ENCODE measurements around the gene VWA3B. TPM values are rescaled to one million over a fixed set of nuclear protein-coding genes. Genes with fewer than 3 reads are reported as not detected.

Gene VWA3B
- total RNA-seq, 2 donors from 2014 or later = 1.8 to 3.2 TPM

- intact Hi-C loops (cut with DNase I) = no loop called here
- H3K9me3 ChIP-seq = no peaks in the 10 kb centered on the region
- no peak overlapping the region for H3K9ac ChIP-seq (ENCODE audit: low read depth in 2 of 2, low read length in 2 of 2)
- no peak for DNase-seq
- no peak for TF ChIP-seq CTCF (IDR thresholded peaks at IDR 0.05)
- H3K36me3 ChIP-seq = no peaks in the 10 kb centered on the region
- no peaks in the 10 kb centered on the region for H3K27me3 ChIP-seq
- H3K27ac ChIP-seq = no peak overlapping the region
- H3K4me1 ChIP-seq = no peaks in the 10 kb centered on the region
- H3K4me3 ChIP-seq = no peak overlapping the region
Measured at GRCh38 chr2:98324181-98324580, 237.2 kb downstream of the VWA3B start.

GRCh38 chr2:98327776-98328175, 240.8 kb downstream of the VWA3B start:
- H3K4me3 ChIP-seq = no peak overlapping the region
- no peak overlapping the region for H3K9ac ChIP-seq (ENCODE audit: low read depth in 2 of 2, low read length in 2 of 2)
- TF ChIP-seq CTCF (IDR thresholded peaks at IDR 0.05) = no peak
- no peaks in the 10 kb centered on the region for H3K27me3 ChIP-seq
- no peak for DNase-seq
- no peaks in the 10 kb centered on the region for H3K36me3 ChIP-seq
- no peaks in the 10 kb centered on the region for H3K9me3 ChIP-seq
- H3K27ac ChIP-seq = no peak overlapping the region
- H3K4me1 ChIP-seq = no peaks in the 10 kb centered on the region
- intact Hi-C loops (cut with DNase I) = no loop called here

GRCh38 chr2:98329549-98329948, 242.6 kb downstream of the VWA3B start:
- intact Hi-C loops (cut with DNase I) = no loop called here
- no peaks in the 10 kb centered on the region for H3K36me3 ChIP-seq
- DNase-seq = no peak
- no peak overlapping the region for H3K4me3 ChIP-seq
- no peaks in the 10 kb centered on the region for H3K9me3 ChIP-seq
- no peak overlapping the region for H3K9ac ChIP-seq (ENCODE audit: low read depth in 2 of 2, low read length in 2 of 2)
- no peaks in the 10 kb centered on the region for H3K4me1 ChIP-seq
- H3K27me3 ChIP-seq = no peaks in the 10 kb centered on the region
- TF ChIP-seq CTCF (IDR thresholded peaks at IDR 0.05) = no peak
- H3K27ac ChIP-seq = no peak overlapping the region

GRCh38 chr2:98332989-98333388, 246.0 kb downstream of the VWA3B start:
- no peaks in the 10 kb centered on the region for H3K4me1 ChIP-seq
- no peak overlapping the region for H3K4me3 ChIP-seq
- no peaks in the 10 kb centered on the region for H3K36me3 ChIP-seq
- H3K9ac ChIP-seq (ENCODE audit: low read depth in 2 of 2, low read length in 2 of 2) = no peak overlapping the region
- no peak overlapping the region for H3K27ac ChIP-seq
- no peaks in the 10 kb centered on the region for H3K27me3 ChIP-seq
- intact Hi-C loops (cut with DNase I) = no loop called here
- TF ChIP-seq CTCF (IDR thresholded peaks at IDR 0.05) = no peak
- no peaks in the 10 kb centered on the region for H3K9me3 ChIP-seq
- no peak for DNase-seq

- DNase-seq = no peak
- Histone ChIP-seq H3K4me1 (no peaks in the 10 kb centered on the region), H3K27me3 (no peaks in the 10 kb centered on the region), H3K9me3 (no peaks in the 10 kb centered on the region), H3K4me3 (no peak overlapping the region), H3K36me3 (no peaks in the 10 kb centered on the region), H3K27ac (no peak overlapping the region), H3K9ac (ENCODE audit: low read depth in 2 of 2, low read length in 2 of 2) (no peak overlapping the region)
- intact Hi-C loops (cut with DNase I) = no loop called here
- no peak for TF ChIP-seq CTCF (IDR thresholded peaks at IDR 0.05)
Measured at GRCh38 chr2:98333922-98334321, 247.0 kb downstream of the VWA3B start.

All from colonic mucosa (tissue), 4 donors.